Breast epithelium (tissue), 4 donors: ENCODE data around the gene ST8SIA6. TPM values are rescaled to one million over a fixed set of nuclear protein-coding genes. Genes with fewer than 3 reads are reported as not detected.

Source experiments
- DNase-seq, 2 donors: peaks; one replicate each; pipeline ENCODE4 v3.0.0-alpha.2; 2019; ENCODE audit warnings: low spot score in 2 of 2
- H3K27ac ChIP-seq, 2 donors: fragments of 200-600 bp; sonication (generic) in 1 of 2; one replicate each; pipeline ENCODE4 v1.5.1; 2016 to 2019; ENCODE audit warnings: mild to moderate bottlenecking in 1 of 2
- H3K27me3 ChIP-seq, 2 donors: fragments of 200-600 bp; sonication (generic) in 1 of 2; one replicate each; pipeline versions ENCODE4 v1.5.1 to v1.6.0; 2017 to 2019; ENCODE audit warnings: control low read depth in 1 of 2, mild to moderate bottlenecking in 1 of 2
- H3K36me3 ChIP-seq: fragments of 200-600 bp; one replicate; pipeline ENCODE4 v1.5.1; 2019
- H3K4me1 ChIP-seq, 2 donors: fragments of 200-600 bp; sonication (generic); one replicate each; pipeline ENCODE4 v1.5.1; 2016 to 2019; ENCODE audit warnings: control low read depth in 1 of 2
- H3K4me3 ChIP-seq, 3 donors: fragments of 200-600 bp; sonication (generic); 1 replicate in 2 of 3; 2 replicates in 1 of 3; pipeline ENCODE4 v1.5.1; 2016 to 2019; ENCODE audit warnings: mild to moderate bottlenecking in 3 of 3, moderate library complexity in 2 of 3
- H3K9me3 ChIP-seq, 2 donors: fragments of 200-600 bp; sonication (generic) in 1 of 2; one replicate each; pipeline ENCODE4 v1.5.1; 2016 to 2019; ENCODE audit warnings: control low read depth in 1 of 2
- POLR2A ChIP-seq: fragments of 450-650 bp; IDR thresholded peaks from one replicate; pipeline ENCODE4 v1.6.1; 2016; ENCODE audit warnings: antibody characterized with exemption, mild to moderate bottlenecking, moderate library complexity
- POLR2AphosphoS5 ChIP-seq, 3 donors: sonication (generic); formaldehyde crosslinking; IDR thresholded peaks; one replicate each; pipeline ENCODE4 v1.6.1; 2017; ENCODE audit warnings: antibody characterized with exemption in 3 of 3
- intact Hi-C: fragments of 100-400 bp; cut with DNase I; formaldehyde crosslinking; loops from one replicate; pipeline ENCODE4 v1.15.1; 2023; ENCODE audit warnings: low total_unique reads
- total RNA-seq, 3 donors: library from RNA; depleted of rRNA; stranded (reverse); fragments of >200 nt; gene quantifications; one replicate each; pipeline ENCODE4 v1.1.0, GENCODE V29; 2016
- TF ChIP-seq, protein P1 (sequence below), 3 donors: fragments of 450-650 bp; IDR thresholded peaks; one replicate each; pipeline ENCODE4 v1.5.1; 2016 to 2017; ENCODE audit warnings: antibody characterized with exemption in 3 of 3, mild to moderate bottlenecking in 3 of 3, moderate library complexity in 3 of 3

The ST8SIA6 gene
- total RNA-seq, 3 donors from 2014 or later = 1.3 to 32.1 (median 18.4) TPM

GRCh38 chr10:17472481-17473227, 18.3 kb upstream of the ST8SIA6 start:
- Histone ChIP-seq H3K36me3 (no peaks in the 10 kb centered on the region), H3K4me3 (no peak overlapping the region), H3K27me3 (no peaks in the 10 kb centered on the region), H3K27ac (no peak overlapping the region), H3K9me3 (no peaks in the 10 kb centered on the region), H3K4me1 (no peaks in the 10 kb centered on the region)
- DNase-seq = no peak
- TF ChIP-seq POLR2A = no peak
- TF ChIP-seq, protein P1, sequence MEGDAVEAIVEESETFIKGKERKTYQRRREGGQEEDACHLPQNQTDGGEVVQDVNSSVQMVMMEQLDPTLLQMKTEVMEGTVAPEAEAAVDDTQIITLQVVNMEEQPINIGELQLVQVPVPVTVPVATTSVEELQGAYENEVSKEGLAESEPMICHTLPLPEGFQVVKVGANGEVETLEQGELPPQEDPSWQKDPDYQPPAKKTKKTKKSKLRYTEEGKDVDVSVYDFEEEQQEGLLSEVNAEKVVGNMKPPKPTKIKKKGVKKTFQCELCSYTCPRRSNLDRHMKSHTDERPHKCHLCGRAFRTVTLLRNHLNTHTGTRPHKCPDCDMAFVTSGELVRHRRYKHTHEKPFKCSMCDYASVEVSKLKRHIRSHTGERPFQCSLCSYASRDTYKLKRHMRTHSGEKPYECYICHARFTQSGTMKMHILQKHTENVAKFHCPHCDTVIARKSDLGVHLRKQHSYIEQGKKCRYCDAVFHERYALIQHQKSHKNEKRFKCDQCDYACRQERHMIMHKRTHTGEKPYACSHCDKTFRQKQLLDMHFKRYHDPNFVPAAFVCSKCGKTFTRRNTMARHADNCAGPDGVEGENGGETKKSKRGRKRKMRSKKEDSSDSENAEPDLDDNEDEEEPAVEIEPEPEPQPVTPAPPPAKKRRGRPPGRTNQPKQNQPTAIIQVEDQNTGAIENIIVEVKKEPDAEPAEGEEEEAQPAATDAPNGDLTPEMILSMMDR (IDR thresholded peaks at IDR 0.05) = no peak
- TF ChIP-seq POLR2AphosphoS5 (IDR thresholded peaks at IDR 0.05) = no peak
- intact Hi-C loops = no loop called here

GRCh38 chr10:17470246-17470645, 15.9 kb upstream of the ST8SIA6 start:
- intact Hi-C loops = no loop called here
- TF ChIP-seq POLR2AphosphoS5 (IDR thresholded peaks at IDR 0.05) (no peak), POLR2A (no peak)
- TF ChIP-seq, protein P1 (IDR thresholded peaks at IDR 0.05) = no peak

DNA sequence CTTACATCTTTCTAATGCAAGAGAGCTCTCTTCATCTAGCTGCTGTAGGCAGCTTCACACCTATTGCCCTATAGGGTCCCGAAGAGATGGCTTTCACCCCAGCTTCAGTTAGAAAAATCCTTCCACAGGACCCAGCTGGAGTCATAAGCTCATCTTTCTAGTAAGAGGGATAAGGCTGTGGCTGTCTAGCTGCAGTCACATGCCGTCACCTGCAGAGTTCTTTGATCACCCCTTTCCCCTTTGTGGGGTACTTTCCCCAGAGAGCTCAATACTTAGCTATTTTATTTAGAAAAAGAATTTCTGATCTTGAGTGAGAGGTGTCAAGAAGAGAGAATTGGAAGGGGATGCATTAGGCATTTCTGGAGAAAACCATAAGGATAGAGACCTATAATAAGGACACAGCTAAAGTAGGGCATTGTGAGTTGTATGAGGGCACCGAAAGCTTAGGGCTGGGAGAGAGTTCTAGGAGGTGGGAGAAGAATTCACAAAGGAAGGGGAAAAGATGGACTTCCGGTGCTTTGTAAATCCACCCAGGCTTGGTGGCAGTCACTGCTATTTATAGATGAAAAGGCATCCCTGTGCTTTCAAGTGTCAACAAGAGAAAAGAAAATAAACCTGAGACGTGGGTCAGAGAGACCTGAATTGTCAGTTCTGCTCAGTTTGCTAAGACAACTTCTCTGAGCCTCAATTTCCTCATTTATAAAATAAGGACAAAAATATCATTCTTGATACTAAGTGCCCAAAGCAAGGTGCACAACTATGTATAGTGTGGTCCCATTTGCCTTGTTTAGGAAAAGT, 11.1 kb upstream of the ST8SIA6 start:
- Histone ChIP-seq H3K9me3 (no peaks in the 10 kb centered on the region), H3K36me3 (no peaks in the 10 kb centered on the region), H3K4me3 (no peak overlapping the region), H3K4me1 (no peaks in the 10 kb centered on the region), H3K27ac (peak overlapping the region in 1 of 2 donors; percentile 48), H3K27me3 (no peaks in the 10 kb centered on the region)
- no peak for DNase-seq
- intact Hi-C loops = no loop called here
- TF ChIP-seq, protein P1 (IDR thresholded peaks at IDR 0.05) = no peak
- TF ChIP-seq POLR2A (no peak), POLR2AphosphoS5 (IDR thresholded peaks at IDR 0.05) (no peak)

More at GRCh38 chr10:17470246-17470645, 15.9 kb upstream of the ST8SIA6 start:
- Histone ChIP-seq H3K27ac (no peak overlapping the region), H3K4me3 (no peak overlapping the region), H3K4me1 (no peaks in the 10 kb centered on the region), H3K36me3 (no peaks in the 10 kb centered on the region), H3K9me3 (no peaks in the 10 kb centered on the region), H3K27me3 (no peaks in the 10 kb centered on the region)
- DNase-seq = no peak

DNA sequence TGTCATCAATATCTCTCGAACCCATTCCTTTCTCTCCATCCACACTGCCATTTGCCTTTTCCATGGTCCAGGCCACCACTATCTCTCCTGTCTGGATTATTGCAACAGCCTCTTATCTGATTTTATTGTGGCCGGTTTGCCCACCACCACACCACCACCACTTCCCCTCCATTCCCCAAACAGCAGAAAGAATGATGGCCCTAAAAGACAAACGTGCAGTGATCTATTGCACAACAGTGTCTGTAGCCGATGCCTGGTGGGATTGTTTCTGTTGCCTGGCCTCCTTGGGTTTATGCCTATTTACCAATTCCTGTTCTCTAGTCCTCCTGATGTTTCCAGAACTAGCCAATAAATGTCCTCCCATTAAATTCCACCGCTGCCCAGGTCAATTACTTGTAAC, 10.2 kb upstream of the ST8SIA6 start:
- intact Hi-C loops = no loop called here
- Histone ChIP-seq H3K4me1 (no peaks in the 10 kb centered on the region), H3K4me3 (no peak overlapping the region), H3K9me3 (no peaks in the 10 kb centered on the region), H3K27ac (no peak overlapping the region), H3K36me3 (no peaks in the 10 kb centered on the region), H3K27me3 (no peaks in the 10 kb centered on the region)
- DNase-seq = no peak
- TF ChIP-seq, protein P1 (IDR thresholded peaks at IDR 0.05) = no peak
- TF ChIP-seq POLR2A (no peak), POLR2AphosphoS5 (IDR thresholded peaks at IDR 0.05) (no peak)

- Histone ChIP-seq H3K27ac (no peak overlapping the region), H3K4me3 (no peak overlapping the region), H3K9me3 (no peaks in the 10 kb centered on the region), H3K4me1 (no peaks in the 10 kb centered on the region), H3K27me3 (no peaks in the 10 kb centered on the region), H3K36me3 (no peaks in the 10 kb centered on the region)
- intact Hi-C loops = no loop called here
- TF ChIP-seq POLR2A = no peak
- no peak for TF ChIP-seq POLR2AphosphoS5 (IDR thresholded peaks at IDR 0.05)
- TF ChIP-seq, protein P1 (IDR thresholded peaks at IDR 0.05) = no peak
- DNase-seq = no peak
Measured at GRCh38 chr10:17460756-17461155, 6.4 kb upstream of the ST8SIA6 start.
